Upper lobe of left lung (tissue), 4 donors: Measurements from ENCODE around the gene MEP1B.

Source experiments
- EP300 ChIP-seq, 4 donors: sonication (generic); formaldehyde crosslinking; IDR thresholded peaks; one replicate each; pipeline ENCODE4 v1.5.1; 2017; ENCODE audit warnings: antibody characterized with exemption in 4 of 4, control low read depth in 2 of 4
- POLR2A ChIP-seq, 4 donors: fragments of 450-650 bp; IDR thresholded peaks; one replicate each; pipeline ENCODE4 v1.5.1; 2016 to 2017; ENCODE audit warnings: antibody characterized with exemption in 4 of 4, mild to moderate bottlenecking in 2 of 4
- POLR2AphosphoS5 ChIP-seq, 2 donors: sonication (generic); formaldehyde crosslinking; IDR thresholded peaks; one replicate each; pipeline ENCODE4 v1.5.1; 2017; ENCODE audit warnings: antibody characterized with exemption in 2 of 2
- TF ChIP-seq, protein P1 (sequence below), 6 experiments: fragments of 450-650 bp in 4 of 6; fragments of 200-600 bp in 2 of 6; sonication (generic) in 2 of 6; IDR thresholded peaks; one replicate each; pipeline ENCODE4 v1.5.1; 2016 to 2019; ENCODE audit warnings: antibody characterized with exemption in 6 of 6

DNA sequence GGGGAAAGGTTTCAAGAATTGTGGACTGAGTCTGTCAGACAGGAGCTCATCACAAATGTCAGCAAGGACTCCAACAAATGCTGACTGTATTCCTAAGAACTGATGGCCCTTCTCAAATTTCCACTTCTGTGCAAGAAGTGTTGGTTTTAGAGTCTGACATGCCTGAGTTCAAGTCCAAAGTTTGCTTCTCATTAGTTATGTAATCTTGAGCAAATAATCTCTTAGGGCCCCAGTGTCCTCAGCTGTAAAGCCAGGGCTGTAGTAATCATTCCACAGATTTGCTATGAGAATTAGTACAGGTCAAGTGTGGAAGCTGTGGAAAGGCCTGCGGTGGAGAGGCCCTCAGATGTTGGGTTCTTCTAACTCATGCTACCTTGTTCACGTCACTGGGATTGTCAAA is 23.9 kb downstream of the MEP1B start:
- TF ChIP-seq, protein P1, sequence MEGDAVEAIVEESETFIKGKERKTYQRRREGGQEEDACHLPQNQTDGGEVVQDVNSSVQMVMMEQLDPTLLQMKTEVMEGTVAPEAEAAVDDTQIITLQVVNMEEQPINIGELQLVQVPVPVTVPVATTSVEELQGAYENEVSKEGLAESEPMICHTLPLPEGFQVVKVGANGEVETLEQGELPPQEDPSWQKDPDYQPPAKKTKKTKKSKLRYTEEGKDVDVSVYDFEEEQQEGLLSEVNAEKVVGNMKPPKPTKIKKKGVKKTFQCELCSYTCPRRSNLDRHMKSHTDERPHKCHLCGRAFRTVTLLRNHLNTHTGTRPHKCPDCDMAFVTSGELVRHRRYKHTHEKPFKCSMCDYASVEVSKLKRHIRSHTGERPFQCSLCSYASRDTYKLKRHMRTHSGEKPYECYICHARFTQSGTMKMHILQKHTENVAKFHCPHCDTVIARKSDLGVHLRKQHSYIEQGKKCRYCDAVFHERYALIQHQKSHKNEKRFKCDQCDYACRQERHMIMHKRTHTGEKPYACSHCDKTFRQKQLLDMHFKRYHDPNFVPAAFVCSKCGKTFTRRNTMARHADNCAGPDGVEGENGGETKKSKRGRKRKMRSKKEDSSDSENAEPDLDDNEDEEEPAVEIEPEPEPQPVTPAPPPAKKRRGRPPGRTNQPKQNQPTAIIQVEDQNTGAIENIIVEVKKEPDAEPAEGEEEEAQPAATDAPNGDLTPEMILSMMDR (IDR thresholded peaks at IDR 0.05) = no peak
- no peak for TF ChIP-seq POLR2AphosphoS5 (IDR thresholded peaks at IDR 0.05)
- no peak for TF ChIP-seq POLR2A (IDR thresholded peaks at IDR 0.05)
- no peak for TF ChIP-seq EP300 (IDR thresholded peaks at IDR 0.05)
